ENCODE data around the gene MCF2L. TPM values are rescaled to one million over a fixed set of nuclear protein-coding genes. Genes with fewer than 3 reads are reported as not detected.

MCF2L gene
- total RNA-seq, 2 experiments from 2014 or later, result 2.8 to 16.4 TPM

DNA sequence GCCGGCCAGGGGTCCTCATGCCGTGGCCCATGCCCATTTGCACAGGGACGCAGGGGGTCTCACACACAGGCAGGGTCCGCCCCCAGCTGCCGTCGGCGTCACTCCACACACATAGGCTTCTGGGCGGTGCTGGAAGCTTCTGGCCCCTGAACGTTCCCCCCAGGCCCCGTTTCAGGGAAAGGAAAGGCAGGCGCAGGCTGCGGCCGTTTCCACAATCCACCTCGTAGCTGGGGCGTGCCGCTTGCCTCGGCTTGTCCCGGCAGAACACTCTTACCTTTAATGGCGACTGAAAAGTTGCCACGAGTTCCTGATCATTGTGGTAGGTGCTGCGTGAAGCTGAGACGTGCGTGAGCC is 53.4 kb downstream of the MCF2L start:
- Histone ChIP-seq H3K4me2 (ENCODE audit: low read length) (no peak overlapping the region), H3K4me1 (ENCODE audit: insufficient read depth, low read length, poor library complexity, severe bottlenecking) (peaks cover 6% of the 10 kb centered on the region)
- POLR2A ChIA-PET, result no interaction called here

DNA sequence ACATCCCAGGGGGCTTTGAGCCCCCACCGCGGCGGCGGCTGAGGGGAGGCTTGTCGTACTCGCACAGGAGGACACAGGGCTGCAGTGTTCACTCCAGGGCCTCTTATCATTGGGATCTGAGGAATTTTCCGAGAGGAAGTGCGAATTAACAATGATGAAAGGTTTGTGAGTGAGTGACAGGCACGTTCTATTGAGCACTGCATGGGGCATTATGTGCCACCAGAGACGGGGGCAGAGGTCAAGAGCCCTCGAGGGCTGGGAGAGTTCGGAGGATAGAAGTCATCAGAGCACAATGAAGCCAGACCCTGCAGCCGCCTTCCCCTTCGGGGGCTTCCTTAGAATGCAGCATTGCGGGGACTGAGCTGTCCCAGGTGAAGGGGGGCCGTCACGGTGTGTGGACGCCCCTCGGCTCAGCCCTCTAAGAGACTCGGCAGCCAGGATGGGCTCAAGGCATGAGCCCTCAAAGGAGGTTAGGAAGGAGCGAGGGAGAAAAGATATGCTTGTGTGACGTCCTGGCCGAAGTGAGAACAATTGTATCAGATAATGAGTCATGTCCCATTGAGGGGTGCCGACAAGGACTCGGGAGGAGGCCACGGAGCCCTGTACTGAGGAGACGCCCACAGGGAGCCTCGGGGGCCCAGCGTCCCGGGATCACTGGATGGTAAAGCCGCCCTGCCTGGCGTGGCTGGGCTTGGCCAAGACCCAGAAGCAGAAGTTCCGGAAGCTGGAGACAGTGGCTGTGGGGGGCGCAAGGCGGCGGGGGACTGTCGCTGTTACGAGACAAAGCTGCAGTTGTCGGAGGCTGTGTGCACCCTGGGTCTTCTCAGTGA is 53.9 kb downstream of the MCF2L start:
- intact Hi-C loops (cut with micrococcal nuclease; ENCODE audit: unreplicated experiment), result no loop called here
- Histone ChIP-seq H3K27ac (ENCODE audit: low read depth, low read length, poor library complexity, severe bottlenecking) (no peak overlapping the region), H4K20me1 (ENCODE audit: insufficient read depth, low read length) (no peaks in the 10 kb centered on the region), H3K9me3 (ENCODE audit: low read length) (no peaks in the 10 kb centered on the region), H3K79me2 (ENCODE audit: insufficient read depth, low read depth, low read length) (no peaks in the 10 kb centered on the region), H2AFZ (ENCODE audit: low read length) (no peak overlapping the region), H3K4me1 (ENCODE audit: insufficient read depth, low read length, poor library complexity, severe bottlenecking) (peaks cover 6% of the 10 kb centered on the region), H3K4me3 (ENCODE audit: low read depth, low read length, poor library complexity, severe bottlenecking) (no peak overlapping the region), H3K9me2 (ENCODE audit: insufficient read depth, low read length) (no peaks in the 10 kb centered on the region), H3K4me2 (ENCODE audit: low read length) (no peak overlapping the region), H3K36me3 (ENCODE audit: insufficient read depth, low read length) (no peaks in the 10 kb centered on the region)
- DNase-seq (ENCODE audit: low spot score), result no peak
- TF ChIP-seq EZH2phosphoT487 (IDR thresholded peaks at IDR 0.05; ENCODE audit: borderline replicate concordance, low read depth, low read length), result no peak
- TF ChIP-seq, protein P1, sequence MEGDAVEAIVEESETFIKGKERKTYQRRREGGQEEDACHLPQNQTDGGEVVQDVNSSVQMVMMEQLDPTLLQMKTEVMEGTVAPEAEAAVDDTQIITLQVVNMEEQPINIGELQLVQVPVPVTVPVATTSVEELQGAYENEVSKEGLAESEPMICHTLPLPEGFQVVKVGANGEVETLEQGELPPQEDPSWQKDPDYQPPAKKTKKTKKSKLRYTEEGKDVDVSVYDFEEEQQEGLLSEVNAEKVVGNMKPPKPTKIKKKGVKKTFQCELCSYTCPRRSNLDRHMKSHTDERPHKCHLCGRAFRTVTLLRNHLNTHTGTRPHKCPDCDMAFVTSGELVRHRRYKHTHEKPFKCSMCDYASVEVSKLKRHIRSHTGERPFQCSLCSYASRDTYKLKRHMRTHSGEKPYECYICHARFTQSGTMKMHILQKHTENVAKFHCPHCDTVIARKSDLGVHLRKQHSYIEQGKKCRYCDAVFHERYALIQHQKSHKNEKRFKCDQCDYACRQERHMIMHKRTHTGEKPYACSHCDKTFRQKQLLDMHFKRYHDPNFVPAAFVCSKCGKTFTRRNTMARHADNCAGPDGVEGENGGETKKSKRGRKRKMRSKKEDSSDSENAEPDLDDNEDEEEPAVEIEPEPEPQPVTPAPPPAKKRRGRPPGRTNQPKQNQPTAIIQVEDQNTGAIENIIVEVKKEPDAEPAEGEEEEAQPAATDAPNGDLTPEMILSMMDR (conservative IDR thresholded peaks at IDR 0.05; ENCODE audit: low read length), result no peak
- no TSS peak for BruUV-seq (replicated peaks)
- ChIA-PET CTCF (ENCODE audit: unreplicated experiment) (no interaction called here), POLR2A (interaction anchor here (0.6 kb wide), 1 partner anchor 74 kb away, joined by 3 read pairs; no protein-coding TSS in a partner anchor)

More for the DNA sequence above, 53.4 kb downstream of the MCF2L start:
- Histone ChIP-seq H3K9me3 (ENCODE audit: low read length) (no peaks in the 10 kb centered on the region), H3K36me3 (ENCODE audit: insufficient read depth, low read length) (no peaks in the 10 kb centered on the region), H3K9me2 (ENCODE audit: insufficient read depth, low read length) (no peaks in the 10 kb centered on the region), H2AFZ (ENCODE audit: low read length) (no peak overlapping the region), H3K79me2 (ENCODE audit: insufficient read depth, low read depth, low read length) (no peaks in the 10 kb centered on the region), H4K20me1 (ENCODE audit: insufficient read depth, low read length) (no peaks in the 10 kb centered on the region), H3K27ac (ENCODE audit: low read depth, low read length, poor library complexity, severe bottlenecking) (no peak overlapping the region), H3K4me3 (ENCODE audit: low read depth, low read length, poor library complexity, severe bottlenecking) (no peak overlapping the region)
- CTCF ChIA-PET (ENCODE audit: unreplicated experiment), result no interaction called here
- DNase-seq (ENCODE audit: low spot score), result no peak
- no TSS peak for BruUV-seq (replicated peaks)
- intact Hi-C loops (cut with micrococcal nuclease; ENCODE audit: unreplicated experiment), result no loop called here
- TF ChIP-seq, protein P1 (conservative IDR thresholded peaks at IDR 0.05; ENCODE audit: low read length), result no peak
- TF ChIP-seq EZH2phosphoT487 (IDR thresholded peaks at IDR 0.05; ENCODE audit: borderline replicate concordance, low read depth, low read length), result no peak

DNA sequence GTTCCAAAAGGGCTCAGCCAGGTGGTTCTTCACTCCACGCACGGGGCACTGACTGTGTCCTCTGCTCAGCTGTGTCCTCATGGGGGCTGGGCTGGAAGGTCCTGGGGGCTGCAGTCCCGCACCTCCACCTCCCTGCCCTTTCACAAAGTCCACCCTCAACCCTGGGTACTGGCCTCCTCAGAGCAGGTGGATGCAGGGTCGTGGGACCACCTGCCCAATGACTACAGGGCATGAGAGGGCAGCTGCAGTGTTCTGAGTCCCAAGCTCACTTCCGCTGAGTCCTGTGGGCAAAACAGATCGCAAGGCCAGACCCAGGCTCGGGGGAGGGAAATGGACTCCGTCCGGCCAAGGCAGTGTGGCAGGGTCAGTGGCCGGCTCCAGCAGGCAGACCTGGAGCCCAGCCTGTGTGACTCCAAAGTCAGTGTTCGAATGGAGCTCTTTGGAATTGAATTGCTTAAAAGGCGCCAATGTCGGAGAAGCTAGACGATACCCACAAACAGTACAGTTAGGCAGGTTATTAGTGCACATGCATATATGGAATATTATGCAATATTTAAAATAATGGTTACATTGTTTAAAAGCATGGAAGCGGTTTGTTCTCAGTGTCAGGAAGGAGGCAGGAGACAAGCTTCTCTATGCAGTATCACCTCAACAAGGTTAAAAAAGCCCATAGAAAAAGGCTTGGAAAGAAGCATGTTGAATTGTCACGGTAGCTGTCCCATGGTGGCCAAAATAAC is 54.8 kb downstream of the MCF2L start:
- TF ChIP-seq EZH2phosphoT487 (IDR thresholded peaks at IDR 0.05; ENCODE audit: borderline replicate concordance, low read depth, low read length), result no peak
- TF ChIP-seq, protein P1 (conservative IDR thresholded peaks at IDR 0.05; ENCODE audit: low read length), result no peak
- Histone ChIP-seq H3K4me2 (ENCODE audit: low read length) (no peak overlapping the region), H3K27ac (ENCODE audit: low read depth, low read length, poor library complexity, severe bottlenecking) (no peak overlapping the region), H3K36me3 (ENCODE audit: insufficient read depth, low read length) (no peaks in the 10 kb centered on the region), H3K4me3 (ENCODE audit: low read depth, low read length, poor library complexity, severe bottlenecking) (no peak overlapping the region), H2AFZ (ENCODE audit: low read length) (no peak overlapping the region), H3K9me3 (ENCODE audit: low read length) (no peaks in the 10 kb centered on the region), H3K79me2 (ENCODE audit: insufficient read depth, low read depth, low read length) (no peaks in the 10 kb centered on the region), H4K20me1 (ENCODE audit: insufficient read depth, low read length) (no peaks in the 10 kb centered on the region), H3K9me2 (ENCODE audit: insufficient read depth, low read length) (no peaks in the 10 kb centered on the region), H3K4me1 (ENCODE audit: insufficient read depth, low read length, poor library complexity, severe bottlenecking) (peaks cover 6% of the 10 kb centered on the region)
- intact Hi-C loops (cut with micrococcal nuclease; ENCODE audit: unreplicated experiment), result no loop called here
- DNase-seq (ENCODE audit: low spot score), result no peak
- CTCF ChIA-PET (ENCODE audit: unreplicated experiment), result no interaction called here
- POLR2A ChIA-PET, result no interaction called here
- BruUV-seq (replicated peaks), result no TSS peak

Measured in OCI-LY7 (cell line).